AG10803 (cell line): ENCODE results near the gene RHOU.

Experiments
- DNase-seq: peaks from one replicate; pipeline ENCODE4 v3.0.0; 2010; ENCODE audit warnings: low read depth
- H3K4me3 ChIP-seq: 2 replicates; pipeline ENCODE4 v1.5.1; 2011; ENCODE audit warnings: mild to moderate bottlenecking, low read length, control low read depth
- CTCF ChIP-seq: conservative IDR thresholded peaks from 2 replicates; pipeline ENCODE4 v1.5.1; 2011; ENCODE audit warnings: mild to moderate bottlenecking, low read length, control low read depth, inconsistent platforms

Gene RHOU

DNA sequence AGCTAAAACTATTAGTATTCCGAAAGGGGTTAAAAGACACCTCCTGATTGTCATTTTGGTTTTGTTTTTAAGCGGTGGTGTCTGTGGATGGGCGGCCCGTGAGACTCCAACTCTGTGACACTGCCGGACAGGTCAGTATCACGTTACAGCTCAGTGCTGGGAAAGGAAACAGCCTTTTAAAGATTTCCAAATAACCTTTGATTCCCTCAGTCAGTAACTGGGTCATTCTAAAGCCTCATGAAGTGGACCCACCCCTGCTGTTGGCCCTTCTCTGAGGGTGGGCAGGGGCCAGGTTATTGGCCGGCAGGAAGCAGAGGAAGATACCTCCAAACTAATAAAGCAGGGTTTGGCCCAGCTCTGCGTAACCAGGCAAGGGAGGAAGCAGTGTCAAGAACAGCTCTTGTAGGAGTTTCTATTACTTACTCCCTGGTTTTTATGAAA is 2.3 kb downstream of the RHOU start:
- no peak overlapping the region for H3K4me3 ChIP-seq
- TF ChIP-seq CTCF: no peak
- no peak for DNase-seq

- no peak for DNase-seq
- no peak for TF ChIP-seq CTCF
- H3K4me3 ChIP-seq: no peak overlapping the region
These were observed 4.5 kb downstream of the RHOU start for GRCh38 chr1:228739826-228740225.

GRCh38 chr1:228740543-228741317 is 5.5 kb downstream of the RHOU start:
- no peak for TF ChIP-seq CTCF
- DNase-seq: no peak
- no peak overlapping the region for H3K4me3 ChIP-seq

DNA sequence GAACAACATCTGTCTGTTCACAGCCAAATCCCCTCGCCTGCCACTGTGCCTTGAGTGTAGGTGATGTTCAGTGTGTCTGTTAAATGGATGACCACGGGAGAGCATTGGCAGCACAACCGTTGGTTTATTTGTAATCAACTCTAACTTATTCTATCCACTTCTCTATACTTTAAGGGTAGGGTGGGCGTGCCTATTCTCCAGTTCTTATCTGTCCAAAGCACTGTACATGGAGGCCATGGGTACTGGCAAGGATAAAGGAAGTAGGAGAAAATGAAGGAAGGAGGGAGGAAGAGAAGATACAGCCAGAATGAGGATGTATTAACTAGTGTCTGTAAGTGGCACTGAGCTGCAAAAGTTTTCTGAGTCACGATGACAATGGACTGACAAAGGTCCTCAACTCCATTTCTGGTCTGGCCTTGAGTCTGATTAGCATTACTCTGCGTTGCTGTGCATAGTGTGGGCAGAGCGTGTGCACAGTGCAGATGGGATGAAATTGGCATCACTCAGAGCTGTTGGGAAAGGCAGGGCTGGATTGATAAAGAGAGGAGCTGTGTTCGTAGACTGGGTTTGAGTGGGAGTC is 7.1 kb downstream of the RHOU start:
- no peak for DNase-seq
- H3K4me3 ChIP-seq: no peak overlapping the region
- TF ChIP-seq CTCF: no peak

- no peak overlapping the region for H3K4me3 ChIP-seq
- TF ChIP-seq CTCF: no peak
- DNase-seq: no peak
These were observed 8.1 kb downstream of the RHOU start for GRCh38 chr1:228743405-228743804.

DNA sequence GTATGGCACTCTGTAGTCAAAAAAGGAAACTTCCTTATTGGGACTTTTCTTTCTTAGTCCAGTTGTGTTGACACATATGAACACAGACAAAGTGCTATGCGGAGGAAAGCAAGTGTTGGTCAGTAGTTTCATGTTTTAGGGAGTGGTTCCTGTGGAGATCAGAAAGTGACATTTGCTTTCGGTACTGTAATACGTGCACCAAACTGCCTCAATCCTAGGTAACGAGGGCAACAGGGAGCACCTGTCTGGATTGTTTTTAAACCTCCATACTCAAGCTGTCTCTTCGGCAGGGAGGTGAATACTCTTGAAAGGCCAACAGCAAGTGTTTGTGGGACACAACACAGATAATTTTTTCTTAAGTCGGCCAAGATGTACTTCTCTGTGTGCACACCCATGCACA is 9.1 kb downstream of the RHOU start:
- no peak overlapping the region for H3K4me3 ChIP-seq
- TF ChIP-seq CTCF: no peak
- DNase-seq: no peak

- no peak for TF ChIP-seq CTCF
- no peak overlapping the region for H3K4me3 ChIP-seq
- no peak for DNase-seq
These were observed 9.6 kb downstream of the RHOU start for GRCh38 chr1:228744918-228745317.
